Panc1 (cell line): ENCODE results near the gene TREML2.

ENCODE experiments used
- CTCF ChIP-seq: fragments of 450-650 bp; IDR thresholded peaks from 2 replicates; pipeline ENCODE4 v1.5.1; 2017; ENCODE audit warnings: mild to moderate bottlenecking
- POLR2AphosphoS5 ChIP-seq: IDR thresholded peaks from 2 replicates; pipeline ENCODE4 v1.6.1; 2012; ENCODE audit warnings: mild to moderate bottlenecking, low read depth, low read length, moderate library complexity
- SIN3A ChIP-seq: IDR thresholded peaks from 2 replicates; pipeline ENCODE4 v1.6.1; 2012; ENCODE audit warnings: low read depth, mild to moderate bottlenecking, low read length, moderate library complexity, borderline replicate concordance; ENCODE audit not compliant: insufficient read depth
- TCF7L2 ChIP-seq: IDR thresholded peaks from 2 replicates; pipeline ENCODE4 v1.6.1; 2011; ENCODE audit warnings: mild to moderate bottlenecking, low read depth, low read length, inconsistent platforms
- TF ChIP-seq, protein P1 (sequence below), 2 experiments: IDR thresholded peaks; 2 replicates each; pipeline ENCODE4 v1.6.1; 2011 to 2012; ENCODE audit warnings: low read depth in 2 of 2, control low read depth in 1 of 2, low read length in 1 of 2, mild to moderate bottlenecking in 1 of 2, moderate library complexity in 1 of 2; ENCODE audit not compliant: insufficient read depth in 1 of 2

- no peak for TF ChIP-seq CTCF
- no peak for TF ChIP-seq TCF7L2
- TF ChIP-seq SIN3A = no peak
- TF ChIP-seq POLR2AphosphoS5 = no peak
- TF ChIP-seq, protein P1, sequence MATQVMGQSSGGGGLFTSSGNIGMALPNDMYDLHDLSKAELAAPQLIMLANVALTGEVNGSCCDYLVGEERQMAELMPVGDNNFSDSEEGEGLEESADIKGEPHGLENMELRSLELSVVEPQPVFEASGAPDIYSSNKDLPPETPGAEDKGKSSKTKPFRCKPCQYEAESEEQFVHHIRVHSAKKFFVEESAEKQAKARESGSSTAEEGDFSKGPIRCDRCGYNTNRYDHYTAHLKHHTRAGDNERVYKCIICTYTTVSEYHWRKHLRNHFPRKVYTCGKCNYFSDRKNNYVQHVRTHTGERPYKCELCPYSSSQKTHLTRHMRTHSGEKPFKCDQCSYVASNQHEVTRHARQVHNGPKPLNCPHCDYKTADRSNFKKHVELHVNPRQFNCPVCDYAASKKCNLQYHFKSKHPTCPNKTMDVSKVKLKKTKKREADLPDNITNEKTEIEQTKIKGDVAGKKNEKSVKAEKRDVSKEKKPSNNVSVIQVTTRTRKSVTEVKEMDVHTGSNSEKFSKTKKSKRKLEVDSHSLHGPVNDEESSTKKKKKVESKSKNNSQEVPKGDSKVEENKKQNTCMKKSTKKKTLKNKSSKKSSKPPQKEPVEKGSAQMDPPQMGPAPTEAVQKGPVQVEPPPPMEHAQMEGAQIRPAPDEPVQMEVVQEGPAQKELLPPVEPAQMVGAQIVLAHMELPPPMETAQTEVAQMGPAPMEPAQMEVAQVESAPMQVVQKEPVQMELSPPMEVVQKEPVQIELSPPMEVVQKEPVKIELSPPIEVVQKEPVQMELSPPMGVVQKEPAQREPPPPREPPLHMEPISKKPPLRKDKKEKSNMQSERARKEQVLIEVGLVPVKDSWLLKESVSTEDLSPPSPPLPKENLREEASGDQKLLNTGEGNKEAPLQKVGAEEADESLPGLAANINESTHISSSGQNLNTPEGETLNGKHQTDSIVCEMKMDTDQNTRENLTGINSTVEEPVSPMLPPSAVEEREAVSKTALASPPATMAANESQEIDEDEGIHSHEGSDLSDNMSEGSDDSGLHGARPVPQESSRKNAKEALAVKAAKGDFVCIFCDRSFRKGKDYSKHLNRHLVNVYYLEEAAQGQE (IDR thresholded peaks at IDR 0.05; ENCODE audit: insufficient read depth in 1 of 2, low read depth in 2 of 2, low read length in 1 of 2) = no peak
Observed at GRCh38 chr6:41197234-41197633, 3.7 kb downstream of the TREML2 start.
